Sigmoid colon (tissue), 7 donors: Measurements from ENCODE around the gene PHETA1. TPM values are rescaled to one million over a fixed set of nuclear protein-coding genes. Genes with fewer than 3 reads are reported as not detected.
A peak's percentile ranks its signal among the peaks of the same experiment; 100 is the strongest.

ENCODE experiments used
- DNase-seq: peaks from one replicate; pipeline ENCODE4 v3.0.0-alpha.2; 2019
- H3K27ac ChIP-seq, 4 donors: fragments of 200-600 bp; sonication (generic); one replicate each; pipeline ENCODE4 v1.5.1; 2016 to 2019; ENCODE audit warnings: mild to moderate bottlenecking in 1 of 4
- H3K27me3 ChIP-seq, 3 donors: fragments of 200-600 bp; sonication (generic); one replicate each; pipeline ENCODE4 v1.5.1; 2019; ENCODE audit warnings: mild to moderate bottlenecking in 1 of 3
- H3K36me3 ChIP-seq, 4 donors: fragments of 200-600 bp; sonication (generic); one replicate each; pipeline ENCODE4 v1.5.1; 2016 to 2019
- H3K4me1 ChIP-seq, 4 donors: fragments of 200-600 bp; sonication (generic); one replicate each; pipeline ENCODE4 v1.5.1; 2017 to 2019
- H3K4me3 ChIP-seq, 4 donors: fragments of 200-600 bp; sonication (generic); one replicate each; pipeline ENCODE4 v1.5.1; 2017 to 2019; ENCODE audit warnings: mild to moderate bottlenecking in 2 of 4, moderate library complexity in 1 of 4
- H3K9me3 ChIP-seq, 4 donors: fragments of 200-600 bp in 3 of 4; sonication (generic) in 3 of 4; one replicate each; pipeline versions ENCODE4 v1.5.1 to v1.6.1; 2013 to 2019
- CTCF ChIP-seq, 4 experiments: fragments of 450-650 bp in 3 of 4; fragments of 200-600 bp in 1 of 4; IDR thresholded peaks; one replicate each; pipeline ENCODE4 v1.5.1; 2016 to 2019; ENCODE audit warnings: antibody characterized with exemption in 4 of 4, mild to moderate bottlenecking in 3 of 4, moderate library complexity in 2 of 4
- EP300 ChIP-seq, 4 donors: sonication (generic); formaldehyde crosslinking; IDR thresholded peaks; one replicate each; pipeline ENCODE4 v1.6.1; 2017; ENCODE audit warnings: antibody characterized with exemption in 4 of 4
- POLR2A ChIP-seq, 2 donors: fragments of 450-650 bp; IDR thresholded peaks; one replicate each; pipeline ENCODE4 v1.6.1; 2016; ENCODE audit warnings: antibody characterized with exemption in 2 of 2, mild to moderate bottlenecking in 2 of 2, moderate library complexity in 2 of 2
- POLR2AphosphoS5 ChIP-seq, 4 donors: sonication (generic); formaldehyde crosslinking; IDR thresholded peaks; one replicate each; pipeline ENCODE4 v1.6.1; 2017; ENCODE audit warnings: antibody characterized with exemption in 4 of 4
- WGBS, 2 donors: extraction: QIAGEN DNeasy Blood & Tissue Kit; methylation state at CpG; one replicate each; pipeline ENCODE4 v1.1.7; 2013; 5-methylcytosine and 5-hydroxymethylcytosine counted together
- intact Hi-C: fragments of 100-400 bp; cut with DNase I; formaldehyde crosslinking; loops from one replicate; pipeline ENCODE4 v1.15.1; 2023
- polyA plus RNA-seq, 3 donors: library from polyadenylated mRNA; stranded (reverse); fragments of 200-250 nt; gene quantifications; one replicate each; pipeline ENCODE4 v1.2.3, GENCODE V29; 2013
- total RNA-seq, 4 donors: library from RNA; depleted of rRNA; stranded (reverse); fragments of >200 nt; gene quantifications; one replicate each; pipeline ENCODE4 v1.1.0, GENCODE V29; 2016
- donor health status: healthy with polysubstance abuse.
- donor health status: Bipolar disorder and iron deficiency.
- donor health status: healthy.

Gene PHETA1
- 1 to 10 TPM; 3.6 to 6.1 (median 5.2) TPM for total RNA-seq
- 10 to 100 TPM; 16.8 to 21.6 (median 21.5) TPM for polyA plus RNA-seq

GRCh38 chr12:111368788-111369495 lies at the start of gene PHETA1:
Gene PHETA1, minus strand, starts transcription at chr12:111369095. Its CDS starts 5,668 bp downstream, at chr12:111363427.
- Histone ChIP-seq H3K27me3 (no peaks in the 10 kb centered on the region), H3K9me3 (no peaks in the 10 kb centered on the region), H3K27ac (peak within 1 kb of the TSS; percentile 64 to 72 (median 69)), H3K36me3 (peaks cover 0 to 4% (median 0%) of the 10 kb centered on the region in 4 donors), H3K4me3 (peak within 1 kb of the TSS; percentile 70 to 89 (median 85)), H3K4me1 (peaks cover 0 to 28% (median 25%) of the 10 kb centered on the region in 4 donors)
- DNase-seq: peak; percentile 97
- 1% methylated on average over 72 of the region's 72 CpGs for WGBS, 2 donors
- intact Hi-C loops: no loop called here
- TF ChIP-seq POLR2AphosphoS5 (IDR thresholded peaks at IDR 0.05) (peak in 2 of 4 donors; percentile 56 to 59), CTCF (IDR thresholded peaks at IDR 0.05) (no peak)

GRCh38 chr12:111418594-111418880 lies 49.6 kb upstream of the PHETA1 start:
- Histone ChIP-seq H3K27ac (no peak overlapping the region), H3K9me3 (no peaks in the 10 kb centered on the region), H3K4me1 (peaks cover 0 to 7% (median 2%) of the 10 kb centered on the region in 4 donors), H3K4me3 (no peak overlapping the region), H3K27me3 (no peaks in the 10 kb centered on the region), H3K36me3 (peaks cover 3 to 34% (median 14%) of the 10 kb centered on the region in 4 donors)
- no peak for DNase-seq
- intact Hi-C loops: no loop called here
- no peak for TF ChIP-seq EP300 (IDR thresholded peaks at IDR 0.05)
- TF ChIP-seq POLR2A (IDR thresholded peaks at IDR 0.05): no peak
- no peak for TF ChIP-seq POLR2AphosphoS5 (IDR thresholded peaks at IDR 0.05)
- TF ChIP-seq CTCF (IDR thresholded peaks at IDR 0.05): no peak
- 95 to 96% methylated on average over 30 of the region's 30 CpGs for WGBS, 2 donors

GRCh38 chr12:111417784-111418593 lies 49.1 kb upstream of the PHETA1 start:
- Histone ChIP-seq H3K36me3 (peaks cover 3 to 34% (median 14%) of the 10 kb centered on the region in 4 donors), H3K27me3 (no peaks in the 10 kb centered on the region), H3K4me1 (peaks cover 0 to 13% (median 6%) of the 10 kb centered on the region in 4 donors), H3K4me3 (no peak overlapping the region), H3K27ac (no peak overlapping the region), H3K9me3 (no peaks in the 10 kb centered on the region)
- TF ChIP-seq POLR2A (IDR thresholded peaks at IDR 0.05) (no peak), CTCF (IDR thresholded peaks at IDR 0.05) (no peak), EP300 (IDR thresholded peaks at IDR 0.05) (no peak), POLR2AphosphoS5 (IDR thresholded peaks at IDR 0.05) (no peak)
- intact Hi-C loops: no loop called here
- DNase-seq: no peak
- 96 to 97% methylated on average over 67 of the region's 67 CpGs for WGBS, 2 donors

GRCh38 chr12:111417290-111417689 lies 48.4 kb upstream of the PHETA1 start:
- WGBS, 2 donors: 91 to 92% methylated on average over 2 of the region's 2 CpGs
- H3K27me3 ChIP-seq: no peaks in the 10 kb centered on the region
- H3K9me3 ChIP-seq: no peaks in the 10 kb centered on the region
- intact Hi-C loops: no loop called here
- no peak overlapping the region for H3K4me3 ChIP-seq
- no peak overlapping the region for H3K27ac ChIP-seq
- no peak for TF ChIP-seq CTCF (IDR thresholded peaks at IDR 0.05)
- no peak for TF ChIP-seq EP300 (IDR thresholded peaks at IDR 0.05)
- TF ChIP-seq POLR2AphosphoS5 (IDR thresholded peaks at IDR 0.05): no peak
- TF ChIP-seq POLR2A (IDR thresholded peaks at IDR 0.05): no peak
- H3K4me1 ChIP-seq: peaks cover 0 to 18% (median 6%) of the 10 kb centered on the region in 4 donors
- no peak for DNase-seq
- H3K36me3 ChIP-seq: peaks cover 3 to 34% (median 14%) of the 10 kb centered on the region in 4 donors
